ENCODE measurements around the gene CHST7.

DNA sequence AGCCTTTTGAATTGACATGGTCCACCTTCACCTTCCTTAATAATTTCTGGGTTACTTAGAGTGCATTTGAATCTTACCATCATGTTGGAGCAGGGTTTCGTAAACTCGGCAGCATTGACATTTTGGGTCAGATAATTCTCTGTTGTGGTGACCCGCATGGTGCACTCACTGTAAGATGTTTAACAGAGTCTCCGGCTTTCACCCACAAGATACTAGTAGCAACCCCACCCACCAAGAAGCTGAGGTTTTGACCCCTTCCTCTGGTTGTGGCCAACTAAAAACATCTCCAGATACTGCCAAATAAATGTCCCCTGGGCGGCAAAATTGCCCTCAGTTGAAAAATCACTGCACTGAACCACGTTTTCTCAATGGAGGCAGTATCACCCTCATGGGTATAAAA, 62.7 kb downstream of the CHST7 start:
- TF ChIP-seq YY1 (IDR thresholded peaks at IDR 0.05; ENCODE audit: low read depth) (no peak), CEBPB (IDR thresholded peaks at IDR 0.05) (no peak), EP300 (IDR thresholded peaks at IDR 0.05; ENCODE audit: borderline replicate concordance) (no peak)
- TF ChIP-seq, protein P1, sequence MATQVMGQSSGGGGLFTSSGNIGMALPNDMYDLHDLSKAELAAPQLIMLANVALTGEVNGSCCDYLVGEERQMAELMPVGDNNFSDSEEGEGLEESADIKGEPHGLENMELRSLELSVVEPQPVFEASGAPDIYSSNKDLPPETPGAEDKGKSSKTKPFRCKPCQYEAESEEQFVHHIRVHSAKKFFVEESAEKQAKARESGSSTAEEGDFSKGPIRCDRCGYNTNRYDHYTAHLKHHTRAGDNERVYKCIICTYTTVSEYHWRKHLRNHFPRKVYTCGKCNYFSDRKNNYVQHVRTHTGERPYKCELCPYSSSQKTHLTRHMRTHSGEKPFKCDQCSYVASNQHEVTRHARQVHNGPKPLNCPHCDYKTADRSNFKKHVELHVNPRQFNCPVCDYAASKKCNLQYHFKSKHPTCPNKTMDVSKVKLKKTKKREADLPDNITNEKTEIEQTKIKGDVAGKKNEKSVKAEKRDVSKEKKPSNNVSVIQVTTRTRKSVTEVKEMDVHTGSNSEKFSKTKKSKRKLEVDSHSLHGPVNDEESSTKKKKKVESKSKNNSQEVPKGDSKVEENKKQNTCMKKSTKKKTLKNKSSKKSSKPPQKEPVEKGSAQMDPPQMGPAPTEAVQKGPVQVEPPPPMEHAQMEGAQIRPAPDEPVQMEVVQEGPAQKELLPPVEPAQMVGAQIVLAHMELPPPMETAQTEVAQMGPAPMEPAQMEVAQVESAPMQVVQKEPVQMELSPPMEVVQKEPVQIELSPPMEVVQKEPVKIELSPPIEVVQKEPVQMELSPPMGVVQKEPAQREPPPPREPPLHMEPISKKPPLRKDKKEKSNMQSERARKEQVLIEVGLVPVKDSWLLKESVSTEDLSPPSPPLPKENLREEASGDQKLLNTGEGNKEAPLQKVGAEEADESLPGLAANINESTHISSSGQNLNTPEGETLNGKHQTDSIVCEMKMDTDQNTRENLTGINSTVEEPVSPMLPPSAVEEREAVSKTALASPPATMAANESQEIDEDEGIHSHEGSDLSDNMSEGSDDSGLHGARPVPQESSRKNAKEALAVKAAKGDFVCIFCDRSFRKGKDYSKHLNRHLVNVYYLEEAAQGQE (IDR thresholded peaks at IDR 0.05; ENCODE audit: low read depth) = no peak

Data from Ishikawa (cell line).